Activated T-cell treated with anti-CD3 and anti-CD28 coated beads, Interleukin-2, amount 50 U/mL, for 72 hours (primary cell): ENCODE data around the gene DNAH6. TPM values are rescaled to one million over a fixed set of nuclear protein-coding genes. Genes with fewer than 3 reads are reported as not detected.

Experiments
- ATAC-seq, 2 donors: fragments of 150-1000 bp; cut with Tn5 transposase; replicated peaks in 1 of 2; 2 replicates each; pipeline ENCODE4 v1.10.0; 2021; ENCODE audit warnings: moderate library complexity in 2 of 2, mild to moderate bottlenecking in 1 of 2
- DNase-seq, 2 donors: peaks; one replicate each; pipeline ENCODE4 v3.0.0; 2021 to 2022; ENCODE audit warnings: mixed read lengths in 1 of 2
- H3K27ac Mint-ChIP-seq: one replicate; pipeline ENCODE4 v1.8.0; 2022; ENCODE audit warnings: mild to moderate bottlenecking, moderate library complexity, mixed read lengths
- H3K27me3 Mint-ChIP-seq: one replicate; pipeline ENCODE4 v1.8.0; 2022; ENCODE audit warnings: low read depth, mixed read lengths
- H3K36me3 Mint-ChIP-seq, 2 donors: one replicate each; pipeline ENCODE4 v1.8.0; 2022; ENCODE audit warnings: mixed read lengths in 2 of 2, mild to moderate bottlenecking in 1 of 2; ENCODE audit not compliant: insufficient read depth in 2 of 2
- H3K4me1 Mint-ChIP-seq: one replicate; pipeline ENCODE4 v1.8.0; 2022; ENCODE audit warnings: low read depth, mixed read lengths
- H3K4me3 Mint-ChIP-seq, 2 donors: one replicate each; pipeline ENCODE4 v1.8.0; 2022; ENCODE audit warnings: mild to moderate bottlenecking in 2 of 2, mixed read lengths in 2 of 2, moderate library complexity in 2 of 2
- H3K9me3 Mint-ChIP-seq, 2 donors: one replicate each; pipeline ENCODE4 v1.8.0; 2022; ENCODE audit warnings: mixed read lengths in 2 of 2
- total RNA-seq, 2 donors: library from RNA; stranded (reverse); gene quantifications; one replicate each; pipeline ENCODE4 v1.2.3, GENCODE V29; 2022

Gene DNAH6
- total RNA-seq, 2 donors from 2014 or later = 1.0 to 1.5 TPM

DNA sequence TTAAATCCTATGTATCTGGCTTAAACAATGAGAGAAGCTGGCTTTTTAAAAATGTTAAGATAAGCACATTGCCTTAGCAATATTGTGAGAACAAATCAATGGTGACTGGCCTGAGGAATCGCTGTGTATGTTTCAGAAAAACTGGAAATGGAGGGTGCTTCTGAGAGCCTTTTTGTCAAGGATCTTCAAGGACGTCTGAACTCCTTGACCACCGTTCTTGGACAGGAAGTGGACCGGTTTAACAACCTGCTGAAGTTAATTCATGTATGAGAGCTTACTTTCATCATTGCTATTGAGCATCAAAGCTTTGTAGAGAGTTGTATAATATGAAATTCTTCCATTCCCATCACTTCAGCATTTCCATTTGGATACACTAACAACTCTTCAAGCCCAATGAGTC, 292.0 kb downstream of the DNAH6 start:
- ATAC-seq (no peak), DNase-seq (no peak)
- Mint-ChIP-seq H3K4me3 (no peak overlapping the region), H3K27ac (no peak overlapping the region), H3K4me1 (peaks cover 10% of the 10 kb centered on the region), H3K27me3 (no peaks in the 10 kb centered on the region), H3K9me3 (no peaks in the 10 kb centered on the region), H3K36me3 (no peaks in the 10 kb centered on the region)

DNA sequence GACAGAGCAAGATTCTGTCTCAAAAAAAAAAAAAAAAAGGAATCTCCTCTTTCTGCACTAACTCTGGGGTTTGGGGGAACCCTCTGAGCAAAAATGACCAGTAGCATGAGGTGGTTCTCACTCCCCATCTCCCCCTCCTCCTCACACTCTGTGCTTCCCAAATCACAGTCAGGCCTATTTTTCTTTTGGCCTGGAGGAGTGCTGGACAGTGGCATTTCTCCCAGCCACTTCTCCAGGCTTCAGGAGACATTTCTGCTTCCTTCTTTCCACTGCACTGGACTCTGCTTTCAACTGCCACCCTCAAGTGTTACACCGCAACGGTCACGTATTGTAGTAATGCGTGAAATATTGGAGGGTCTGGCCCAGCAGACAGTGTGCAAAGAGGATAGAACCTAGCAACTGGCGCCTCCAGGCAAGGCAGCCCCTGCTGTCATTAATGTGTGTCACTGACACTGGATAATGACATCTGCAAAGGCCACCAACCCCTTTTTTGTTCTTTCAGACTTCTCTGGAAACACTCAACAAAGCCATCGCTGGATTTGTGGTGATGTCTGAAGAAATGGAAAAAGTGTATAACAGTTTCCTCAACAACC, 295.6 kb downstream of the DNAH6 start:
- ATAC-seq (no peak), DNase-seq (no peak)
- Mint-ChIP-seq H3K4me3 (no peak overlapping the region), H3K36me3 (peaks cover 2 to 4% of the 10 kb centered on the region in 2 donors), H3K27me3 (no peaks in the 10 kb centered on the region), H3K4me1 (peaks cover 26% of the 10 kb centered on the region), H3K27ac (no peak overlapping the region), H3K9me3 (no peaks in the 10 kb centered on the region)

DNA sequence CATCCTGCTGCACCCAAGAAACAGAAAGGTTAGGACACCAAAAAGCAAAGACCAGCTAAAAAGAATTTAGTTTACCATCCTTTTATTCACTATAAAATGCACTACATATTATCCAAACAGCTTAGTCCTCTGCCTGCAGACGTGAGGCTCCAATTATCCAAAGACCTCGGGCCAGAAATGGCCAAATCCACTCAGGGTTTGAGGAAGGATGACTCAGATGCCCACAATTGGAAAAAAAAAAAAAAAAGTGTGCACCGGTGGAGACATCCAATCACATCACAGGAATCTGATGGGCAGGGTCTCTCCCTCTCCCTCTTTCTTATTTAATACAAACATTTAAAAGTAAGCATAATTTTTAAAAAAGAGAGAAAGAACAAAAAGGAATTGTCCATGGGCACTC, 298.8 kb downstream of the DNAH6 start:
- DNase-seq = no peak
- H3K27ac Mint-ChIP-seq = no peak overlapping the region
- ATAC-seq = no peak
- no peaks in the 10 kb centered on the region for H3K9me3 Mint-ChIP-seq
- H3K27me3 Mint-ChIP-seq = no peaks in the 10 kb centered on the region
- peaks cover 2 to 4% of the 10 kb centered on the region in 2 donors for H3K36me3 Mint-ChIP-seq
- H3K4me3 Mint-ChIP-seq = no peak overlapping the region
- H3K4me1 Mint-ChIP-seq = peaks cover 46% of the 10 kb centered on the region

DNA sequence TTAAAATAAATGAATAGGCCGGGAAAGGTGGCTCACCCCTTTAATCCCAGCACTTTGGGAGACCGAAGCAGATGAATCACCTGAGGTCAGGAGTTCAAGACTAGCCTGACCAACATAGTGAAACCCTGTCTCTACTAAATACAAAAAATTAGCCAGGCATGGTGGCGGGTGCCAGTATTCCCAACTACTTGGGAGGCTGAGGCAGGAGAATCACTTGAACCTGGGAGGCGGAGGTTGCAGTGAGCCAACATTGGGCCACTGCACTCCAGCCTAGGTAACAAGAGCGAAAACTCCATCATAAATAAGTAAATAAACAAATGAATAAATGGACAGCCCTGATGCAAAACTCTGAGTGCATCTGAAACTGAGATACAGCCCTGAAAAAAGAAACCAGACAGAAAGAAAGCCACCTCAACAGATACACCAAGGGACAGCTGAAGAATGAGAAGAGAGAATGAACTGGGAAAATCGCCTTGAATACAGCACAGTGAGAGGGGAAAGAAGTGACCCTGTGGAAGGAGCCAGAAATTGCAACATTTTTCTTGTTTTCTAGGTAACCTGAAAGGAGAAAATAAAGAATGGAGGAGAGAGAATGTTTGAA, 300.2 kb downstream of the DNAH6 start:
- Mint-ChIP-seq H3K27me3 (no peaks in the 10 kb centered on the region), H3K4me1 (peaks cover 53% of the 10 kb centered on the region), H3K9me3 (no peaks in the 10 kb centered on the region), H3K27ac (peak overlapping the region; percentile 2), H3K4me3 (peak overlapping the region; percentile 39 to 56), H3K36me3 (peaks cover 2 to 4% of the 10 kb centered on the region in 2 donors)
- DNase-seq = no peak
- ATAC-seq = peak; percentile 12 to 26

DNA sequence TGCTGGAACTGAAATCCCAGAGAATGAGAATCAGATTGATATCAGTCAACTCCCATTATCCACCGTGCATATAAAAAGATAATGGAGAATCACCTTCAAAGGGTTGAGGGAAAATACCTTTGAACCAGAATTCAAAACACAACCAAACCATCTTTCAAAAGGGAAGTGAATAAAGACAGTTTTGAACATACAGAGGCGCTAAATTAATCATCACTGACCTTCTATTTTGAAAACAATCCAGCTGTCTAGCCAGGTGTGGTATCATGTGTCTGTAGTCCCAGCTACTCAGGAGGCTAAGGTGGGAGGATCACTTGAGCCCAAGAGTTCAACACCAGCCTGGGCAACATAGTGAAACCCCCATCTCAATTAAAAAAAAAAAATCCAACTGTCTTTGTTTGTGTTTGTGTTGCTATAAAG, 300.9 kb downstream of the DNAH6 start:
- H3K27me3 Mint-ChIP-seq = no peaks in the 10 kb centered on the region
- peak; percentile 86 to 89 for ATAC-seq
- peak overlapping the region; percentile 39 to 56 for H3K4me3 Mint-ChIP-seq
- H3K4me1 Mint-ChIP-seq = peaks cover 48% of the 10 kb centered on the region
- H3K36me3 Mint-ChIP-seq = peaks cover 2 to 4% of the 10 kb centered on the region in 2 donors
- H3K9me3 Mint-ChIP-seq = no peaks in the 10 kb centered on the region
- peak overlapping the region; percentile 71 for H3K27ac Mint-ChIP-seq
- peak in 1 of 2 donors; percentile 47 for DNase-seq

DNA sequence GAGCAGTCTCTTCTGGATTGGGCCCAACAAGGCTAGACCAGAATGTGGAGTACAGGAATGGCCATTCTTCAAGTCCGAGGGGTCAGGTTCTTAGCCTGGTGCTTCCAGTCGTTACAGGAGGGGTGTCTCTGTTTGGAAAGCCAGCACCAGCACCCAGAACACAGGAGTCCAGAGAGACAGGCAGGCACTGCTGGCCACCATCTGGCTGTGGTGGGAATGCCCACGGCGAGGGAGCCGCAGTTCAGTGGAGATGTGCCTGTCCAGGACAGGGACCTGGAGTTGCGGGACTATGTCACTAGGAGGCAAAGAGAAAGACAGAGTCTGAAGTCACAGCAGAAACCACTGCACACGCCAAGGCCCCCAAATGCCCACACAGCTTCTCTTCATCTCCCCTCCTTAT, 305.5 kb downstream of the DNAH6 start:
- Mint-ChIP-seq H3K4me1 (peaks cover 34% of the 10 kb centered on the region), H3K27ac (no peak overlapping the region), H3K9me3 (no peaks in the 10 kb centered on the region), H3K36me3 (peaks cover 0 to 2% of the 10 kb centered on the region in 2 donors), H3K4me3 (no peak overlapping the region), H3K27me3 (no peaks in the 10 kb centered on the region)
- ATAC-seq (no peak), DNase-seq (no peak)

DNA sequence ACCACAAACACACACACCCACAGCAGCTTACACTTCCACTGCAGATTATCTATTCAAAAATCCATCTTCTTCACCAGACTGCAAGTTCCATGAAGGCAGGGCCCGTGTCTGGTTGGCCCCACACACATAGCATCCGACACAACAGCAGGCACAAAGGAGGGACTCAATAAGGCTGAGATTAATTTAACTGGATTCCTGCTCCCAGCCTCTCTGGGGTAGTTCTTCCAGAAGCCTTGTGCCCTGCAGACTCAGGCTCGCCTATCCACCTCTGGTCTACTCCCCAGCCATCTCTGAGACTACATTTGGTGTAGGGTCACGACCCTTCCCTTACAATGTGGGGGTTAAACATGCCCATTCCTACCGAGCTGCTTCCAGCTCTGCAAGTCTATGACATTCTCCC, 306.9 kb downstream of the DNAH6 start:
- Mint-ChIP-seq H3K27me3 (no peaks in the 10 kb centered on the region), H3K4me1 (peaks cover 23% of the 10 kb centered on the region), H3K4me3 (no peak overlapping the region), H3K36me3 (no peaks in the 10 kb centered on the region), H3K9me3 (no peaks in the 10 kb centered on the region), H3K27ac (no peak overlapping the region)
- no peak for DNase-seq
- ATAC-seq = no peak

DNA sequence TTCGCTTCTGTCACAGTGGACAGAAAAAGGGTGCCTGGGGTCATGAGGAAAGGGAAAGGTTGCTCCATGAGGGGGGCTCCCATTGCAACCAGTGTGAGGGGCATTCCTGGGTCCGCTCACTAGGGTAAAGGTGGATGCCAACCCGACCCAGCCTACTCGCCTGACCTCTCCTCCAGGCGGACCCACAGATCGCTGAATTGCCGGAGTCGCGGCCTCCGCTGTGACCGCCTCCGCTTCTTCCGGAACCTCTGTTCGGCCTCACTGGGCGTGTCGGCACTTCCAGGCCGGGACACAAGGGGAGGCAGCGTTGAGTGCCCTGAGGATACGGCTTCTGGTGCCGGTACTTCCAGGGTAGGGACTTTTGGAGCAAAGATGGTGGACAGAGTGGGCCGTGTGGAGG, 307.5 kb downstream of the DNAH6 start:
- Mint-ChIP-seq H3K27ac (no peak overlapping the region), H3K27me3 (no peaks in the 10 kb centered on the region), H3K9me3 (no peaks in the 10 kb centered on the region), H3K36me3 (peaks cover 0 to 2% of the 10 kb centered on the region in 2 donors), H3K4me3 (no peak overlapping the region), H3K4me1 (peaks cover 24% of the 10 kb centered on the region)
- ATAC-seq (no peak), DNase-seq (no peak)

DNA sequence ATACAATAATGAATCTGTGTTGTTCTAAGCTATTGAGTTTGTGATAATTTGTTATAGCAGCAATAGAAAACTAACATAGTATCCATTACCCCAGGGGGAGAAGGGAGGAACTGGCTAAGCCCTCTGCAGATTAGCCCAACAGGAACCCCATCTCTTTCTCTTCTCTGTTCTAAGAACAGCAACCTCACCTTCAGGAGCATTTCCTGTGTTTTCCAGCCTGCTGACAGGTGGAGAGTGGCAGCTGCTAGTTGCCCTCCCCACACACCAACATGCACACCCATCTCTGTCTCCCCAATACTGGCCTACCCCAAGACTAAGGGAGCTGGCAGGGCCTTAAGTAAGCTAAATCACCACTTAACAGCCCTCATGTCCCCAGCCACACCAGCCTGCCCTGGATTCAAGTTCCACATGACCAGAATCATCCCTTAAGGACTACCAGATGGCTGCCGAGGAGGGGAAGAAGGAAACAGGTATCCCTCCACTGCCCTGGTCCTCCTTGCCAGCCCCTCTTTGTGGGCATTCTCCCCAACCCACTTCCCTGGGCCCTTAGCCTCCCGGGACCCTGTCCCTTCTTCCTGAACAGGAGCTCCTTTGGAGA, 311.8 kb downstream of the DNAH6 start:
- peaks cover 0 to 2% of the 10 kb centered on the region in 2 donors for H3K36me3 Mint-ChIP-seq

DNA sequence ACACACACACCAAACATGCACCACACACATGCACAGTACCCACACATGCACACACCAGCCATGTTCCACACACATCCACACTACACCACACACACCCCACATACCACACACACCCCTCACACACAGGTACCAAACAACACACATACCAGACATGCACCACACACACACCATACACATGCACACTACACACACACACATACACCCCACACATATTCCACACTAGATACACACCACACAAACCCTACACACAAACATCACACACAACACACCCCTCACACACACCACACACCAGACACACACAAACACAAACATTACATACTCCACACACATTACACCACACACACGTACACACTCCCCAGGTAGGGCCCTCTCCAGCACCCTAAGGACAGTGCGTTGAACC, 313.4 kb downstream of the DNAH6 start:
- DNase-seq (no peak), ATAC-seq (no peak)
- Mint-ChIP-seq H3K4me1 (peaks cover 9% of the 10 kb centered on the region), H3K9me3 (no peaks in the 10 kb centered on the region), H3K27me3 (no peaks in the 10 kb centered on the region), H3K36me3 (peaks cover 1 to 2% of the 10 kb centered on the region in 2 donors), H3K4me3 (no peak overlapping the region), H3K27ac (no peak overlapping the region)

More for the DNA sequence above, 311.8 kb downstream of the DNAH6 start:
- Mint-ChIP-seq H3K27me3 (no peaks in the 10 kb centered on the region), H3K9me3 (no peaks in the 10 kb centered on the region), H3K27ac (no peak overlapping the region), H3K4me3 (no peak overlapping the region), H3K4me1 (peaks cover 9% of the 10 kb centered on the region)
- DNase-seq (no peak), ATAC-seq (no peak)

DNA sequence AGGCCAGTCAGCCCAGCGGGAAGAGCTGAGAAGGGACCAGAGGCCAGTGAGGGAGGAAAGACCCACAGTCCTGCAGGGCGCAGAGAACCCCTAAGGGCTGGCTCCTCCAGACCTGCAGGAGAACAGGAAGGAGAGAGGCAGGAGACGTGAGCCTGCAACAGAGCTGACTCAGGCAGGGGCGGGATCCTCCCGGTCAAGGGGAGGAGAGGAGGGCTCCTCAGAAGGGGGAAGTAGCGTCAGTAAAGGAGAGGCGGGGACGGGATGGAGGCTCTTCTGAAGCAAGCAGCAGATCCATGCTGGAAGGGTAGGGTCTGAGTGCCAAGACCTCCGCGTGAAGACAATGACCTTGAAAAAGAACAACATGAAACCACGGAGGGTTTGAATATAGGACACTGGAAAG, 313.8 kb downstream of the DNAH6 start:
- no peaks in the 10 kb centered on the region for H3K27me3 Mint-ChIP-seq
- no peak overlapping the region for H3K27ac Mint-ChIP-seq
- DNase-seq (no peak), ATAC-seq (no peak)
- H3K36me3 Mint-ChIP-seq = peaks cover 3 to 5% of the 10 kb centered on the region in 2 donors
- H3K9me3 Mint-ChIP-seq = no peaks in the 10 kb centered on the region
- no peak overlapping the region for H3K4me3 Mint-ChIP-seq
- peaks cover 9% of the 10 kb centered on the region for H3K4me1 Mint-ChIP-seq

DNA sequence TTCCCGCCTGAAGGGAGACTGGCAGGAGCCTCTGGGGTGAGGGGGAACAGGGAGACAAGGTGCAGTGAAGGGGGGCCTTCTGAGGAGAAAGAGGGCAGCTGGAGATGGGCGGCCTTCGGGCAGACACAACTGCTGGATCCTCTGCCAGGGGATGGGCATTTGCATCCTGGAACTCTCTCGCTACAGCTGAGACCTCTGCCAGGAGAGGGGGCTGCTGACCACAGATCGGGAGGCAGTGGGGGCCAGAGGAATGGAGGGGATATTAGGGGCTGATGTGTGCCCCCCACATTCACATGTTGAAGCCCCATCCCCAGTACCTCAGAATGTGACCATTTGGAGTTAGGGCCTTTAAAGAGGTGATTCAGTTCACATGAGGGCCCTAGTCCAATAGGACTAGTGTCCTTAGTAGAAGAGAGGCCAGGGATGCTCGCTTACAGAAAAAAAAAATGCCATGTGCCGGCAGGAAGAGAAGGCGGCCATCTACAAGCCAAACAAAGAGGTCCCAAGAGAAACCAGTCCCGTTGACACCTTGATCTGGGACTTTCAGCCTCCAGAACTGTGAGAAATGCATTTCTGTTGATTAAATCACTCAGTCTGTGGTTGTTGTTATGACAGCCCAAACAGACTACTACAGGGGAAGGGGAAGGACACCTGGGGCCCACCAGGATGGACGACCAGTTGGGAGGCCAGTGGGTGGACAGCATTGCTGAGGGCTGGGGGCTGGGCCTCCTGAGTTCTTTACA, 314.6 kb downstream of the DNAH6 start:
- Mint-ChIP-seq H3K27ac (peak overlapping the region; percentile 62), H3K4me1 (peaks cover 9% of the 10 kb centered on the region), H3K36me3 (peaks cover 7 to 9% of the 10 kb centered on the region in 2 donors), H3K27me3 (no peaks in the 10 kb centered on the region), H3K4me3 (peak overlapping the region; percentile 2 to 5), H3K9me3 (peaks cover 0 to 2% of the 10 kb centered on the region in 2 donors)
- DNase-seq (no peak), ATAC-seq (peak; percentile 46 to 53)
